Measurements from ENCODE around the gene ESYT1.

The ESYT1 gene

DNA sequence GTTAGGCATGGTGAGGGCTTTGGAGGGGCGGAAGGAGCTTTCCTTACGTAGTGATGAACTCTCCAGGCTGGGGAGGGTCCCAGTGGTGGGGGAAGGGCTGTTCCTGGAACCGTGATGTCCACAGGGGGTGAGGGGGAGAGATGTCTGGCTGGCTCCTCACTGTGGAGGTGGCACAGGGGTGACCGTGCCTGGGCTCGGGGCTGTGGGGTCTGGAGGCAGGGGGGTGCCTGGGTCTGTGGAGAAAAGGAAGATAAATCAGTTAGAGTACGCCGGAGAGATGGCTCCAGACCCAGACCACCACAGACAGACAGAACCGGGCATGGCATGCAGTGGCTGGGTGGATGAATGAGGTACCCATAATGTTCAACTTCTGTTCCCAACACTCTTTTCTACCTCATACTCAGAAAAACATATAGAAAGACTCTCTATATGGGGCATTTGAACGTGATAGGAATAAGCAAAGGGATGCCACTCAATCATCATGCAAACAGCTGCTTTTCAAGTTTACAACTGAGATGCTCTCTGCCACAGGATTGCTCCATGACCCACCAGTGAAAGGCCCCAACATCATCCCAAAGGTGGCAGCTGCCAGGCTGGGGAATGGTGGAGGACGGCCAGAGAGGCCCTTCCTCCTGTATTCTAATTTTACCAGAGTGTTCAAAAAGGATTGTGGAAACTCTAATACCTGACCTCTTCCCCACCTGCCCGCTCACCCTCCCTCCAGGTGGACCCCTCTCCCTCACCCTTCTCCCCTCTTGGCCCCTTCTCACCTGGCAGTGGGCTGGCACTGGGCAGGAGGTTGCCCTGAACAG lies 35.7 kb downstream of the ESYT1 start:
- DNase-seq (ENCODE audit: low read depth): no peak

DNA sequence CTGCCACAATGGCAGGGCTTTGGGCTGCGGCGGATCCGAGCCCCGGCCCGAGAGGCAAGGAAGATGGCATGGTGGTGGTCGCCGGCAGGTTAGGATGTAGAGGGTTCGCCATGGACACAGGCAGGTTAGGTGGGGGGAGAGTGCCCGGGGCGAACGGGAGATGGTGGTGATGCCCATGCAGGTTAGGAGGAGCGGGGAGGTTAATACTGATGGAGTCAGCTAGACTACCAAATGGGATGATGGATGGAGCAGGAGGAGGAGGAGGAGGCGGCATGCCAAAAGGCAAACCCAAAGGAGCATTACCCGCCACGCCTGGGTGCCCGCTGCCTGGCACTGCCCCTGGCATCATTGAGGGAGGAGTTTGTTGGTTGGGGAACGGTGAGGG lies 36.3 kb downstream of the ESYT1 start:
- H3K4me3 ChIP-seq (ENCODE audit: low read depth, low read length): no peak overlapping the region
- DNase-seq (ENCODE audit: low read depth): no peak

More for the DNA sequence above, 35.7 kb downstream of the ESYT1 start:
- H3K4me3 ChIP-seq (ENCODE audit: low read depth, low read length): no peak overlapping the region

DNA sequence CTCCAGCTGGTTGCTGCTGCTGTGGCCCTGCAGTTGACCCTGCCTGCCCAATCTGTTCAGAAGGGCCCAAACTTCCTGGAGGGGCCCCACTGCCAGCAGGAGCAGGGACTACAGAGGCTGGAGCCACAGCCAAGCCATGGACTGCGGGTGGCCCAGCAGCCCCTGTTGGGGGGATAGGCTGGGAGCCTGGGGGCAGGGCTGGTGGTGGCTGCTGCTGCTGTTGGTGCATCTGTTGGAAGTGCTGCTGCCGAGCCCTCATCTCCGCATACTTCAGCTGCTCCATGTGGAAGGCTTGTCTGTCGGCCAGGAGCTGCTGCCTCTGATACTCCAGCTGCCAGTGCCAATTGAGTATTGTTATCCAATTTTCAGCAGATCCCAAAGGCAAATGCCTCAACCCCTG lies 37.3 kb downstream of the ESYT1 start:
- no peak for DNase-seq (ENCODE audit: low read depth)
- H3K4me3 ChIP-seq (ENCODE audit: low read depth, low read length): no peak overlapping the region

DNA sequence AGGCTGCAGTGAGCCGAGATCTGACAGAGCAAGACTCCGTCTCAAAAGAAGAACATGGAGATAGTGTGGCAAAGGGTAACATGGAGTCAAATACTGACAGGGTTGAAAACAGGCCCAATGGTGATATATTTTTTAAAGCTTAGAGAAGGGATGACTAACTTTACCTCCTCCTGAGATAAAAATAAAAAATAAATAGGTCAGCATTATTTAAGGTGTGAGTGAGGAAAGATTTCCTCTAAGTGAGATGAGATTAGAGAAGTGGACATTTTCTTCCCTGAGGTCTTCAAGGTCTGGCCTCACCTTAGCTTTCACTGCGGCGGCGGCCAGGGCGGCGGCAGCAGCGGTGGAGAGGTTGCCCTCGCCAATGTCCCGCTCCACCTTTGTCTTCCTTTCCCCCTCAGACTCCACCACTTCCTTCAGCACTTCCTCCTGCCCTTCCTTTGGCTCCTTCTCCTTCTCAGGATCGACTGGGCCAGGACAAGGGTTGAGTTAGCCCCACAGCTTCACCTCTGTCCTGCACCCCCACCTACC lies 41.2 kb downstream of the ESYT1 start:
- H3K4me3 ChIP-seq (ENCODE audit: low read depth, low read length): no peak overlapping the region
- no peak for DNase-seq (ENCODE audit: low read depth)

DNA sequence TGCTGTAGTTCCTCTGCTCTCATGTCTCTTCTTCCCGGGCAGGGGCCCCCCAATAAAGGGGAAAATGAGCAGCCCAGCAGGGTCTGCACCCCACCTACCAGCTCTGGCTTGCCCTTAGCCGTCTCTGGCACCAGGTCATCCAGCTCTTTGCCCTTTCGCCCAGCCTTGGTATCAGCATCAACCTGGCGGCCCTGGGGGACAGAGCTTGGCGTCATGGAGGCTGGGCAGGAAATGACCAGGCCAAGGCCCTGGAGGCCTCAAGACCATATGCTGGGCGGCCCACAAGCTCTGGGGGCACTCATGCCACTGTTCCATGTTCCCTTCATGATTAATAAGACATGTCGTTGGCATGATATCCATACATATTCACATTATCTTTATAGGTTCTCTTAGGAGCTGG lies 44.8 kb downstream of the ESYT1 start:
- no peak for DNase-seq (ENCODE audit: low read depth)
- no peak overlapping the region for H3K4me3 ChIP-seq (ENCODE audit: low read depth, low read length)

DNA sequence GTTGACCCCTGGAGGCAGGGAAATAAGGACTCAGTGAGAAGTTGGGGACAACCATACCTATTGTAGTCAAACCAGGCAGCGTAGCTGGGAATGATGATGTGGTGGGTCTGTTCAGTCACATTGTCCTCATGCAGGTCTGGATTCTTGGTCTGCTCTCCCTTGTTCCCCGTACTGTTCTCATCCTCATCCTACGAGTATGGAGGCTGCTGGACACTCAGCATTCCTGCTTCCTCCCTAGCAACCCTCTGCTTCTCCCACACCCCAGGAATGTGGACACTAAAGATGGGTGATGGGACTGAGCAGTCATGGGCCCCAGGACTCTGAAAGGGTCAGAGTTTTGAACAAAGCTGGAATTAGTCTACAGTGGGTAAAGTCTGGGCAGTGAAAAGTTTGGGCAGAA lies 50.3 kb downstream of the ESYT1 start:
- DNase-seq (ENCODE audit: low read depth): no peak
- H3K4me3 ChIP-seq (ENCODE audit: low read depth, low read length): no peak overlapping the region

DNA sequence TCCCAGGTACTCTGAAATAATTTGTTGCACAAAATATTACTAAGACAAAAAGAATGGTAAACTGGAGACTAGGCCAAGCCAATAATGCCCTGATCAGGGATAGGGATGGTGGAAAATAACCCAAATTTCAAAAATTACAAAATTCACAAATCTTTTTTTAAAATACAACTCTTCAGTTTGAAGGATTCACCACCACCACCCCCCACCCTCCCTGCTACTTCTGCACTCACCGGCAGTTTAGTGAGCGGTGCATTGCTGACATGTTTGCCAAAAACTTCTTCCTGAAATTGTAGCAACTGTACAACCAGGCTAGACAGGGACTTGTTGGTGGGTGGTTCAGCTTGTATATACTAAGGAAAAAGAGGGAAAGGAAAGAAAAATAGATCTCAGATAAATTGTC lies 58.9 kb downstream of the ESYT1 start:
- H3K4me3 ChIP-seq (ENCODE audit: low read depth, low read length): no peak overlapping the region
- DNase-seq (ENCODE audit: low read depth): no peak

DNA sequence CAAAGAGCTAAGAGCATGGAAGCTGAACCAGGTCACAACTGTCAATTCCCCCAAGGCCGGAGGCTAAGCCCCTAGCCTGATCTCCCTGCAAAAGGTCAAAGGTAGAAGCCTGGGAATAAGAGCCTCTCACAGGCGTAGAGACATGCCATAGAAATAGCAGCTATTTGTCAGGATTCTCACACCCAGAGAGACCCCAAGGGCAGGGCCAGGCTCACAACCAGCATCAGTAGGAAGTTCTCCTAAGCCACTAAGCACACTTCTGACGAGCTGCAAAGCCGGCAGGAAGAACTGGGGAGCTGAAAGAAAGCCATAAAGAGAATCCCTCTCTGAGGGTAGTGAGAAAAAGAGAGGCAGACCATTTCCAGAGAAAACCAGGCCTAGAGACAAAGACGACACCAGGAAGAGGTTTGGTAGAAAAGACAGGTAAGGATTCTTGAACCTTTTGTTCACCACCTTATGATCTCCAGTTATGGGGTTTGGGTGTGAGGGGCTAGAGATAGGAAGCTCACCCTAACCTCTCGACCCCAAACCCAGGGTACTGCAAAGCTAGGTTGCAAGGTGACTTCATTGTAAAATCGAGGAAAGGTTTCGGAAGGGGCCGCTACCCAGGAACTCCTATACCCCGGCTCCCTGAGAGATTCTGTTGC lies 60.2 kb downstream of the ESYT1 start:
- no peak for DNase-seq (ENCODE audit: low read depth)
- peak overlapping the region; percentile 84 for H3K4me3 ChIP-seq (ENCODE audit: low read depth, low read length)

DNA sequence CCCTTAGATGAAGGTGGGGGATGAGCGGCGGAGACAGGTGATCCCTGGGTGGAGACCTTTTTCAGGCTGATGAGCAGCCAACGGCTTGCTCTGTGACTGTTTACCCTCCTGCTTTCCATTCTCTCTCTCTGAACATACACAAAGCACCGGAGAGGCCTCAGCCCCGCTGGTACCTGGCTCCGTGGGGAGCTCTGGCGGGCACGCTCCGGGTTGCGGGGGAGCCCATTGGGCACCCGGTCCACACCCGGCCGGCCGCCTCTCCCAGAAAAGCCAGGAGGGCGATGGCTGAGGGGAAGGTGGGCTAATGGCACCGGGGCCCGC lies 60.7 kb downstream of the ESYT1 start:
- no peak for DNase-seq (ENCODE audit: low read depth)
- peak overlapping the region; percentile 84 for H3K4me3 ChIP-seq (ENCODE audit: low read depth, low read length)

DNA sequence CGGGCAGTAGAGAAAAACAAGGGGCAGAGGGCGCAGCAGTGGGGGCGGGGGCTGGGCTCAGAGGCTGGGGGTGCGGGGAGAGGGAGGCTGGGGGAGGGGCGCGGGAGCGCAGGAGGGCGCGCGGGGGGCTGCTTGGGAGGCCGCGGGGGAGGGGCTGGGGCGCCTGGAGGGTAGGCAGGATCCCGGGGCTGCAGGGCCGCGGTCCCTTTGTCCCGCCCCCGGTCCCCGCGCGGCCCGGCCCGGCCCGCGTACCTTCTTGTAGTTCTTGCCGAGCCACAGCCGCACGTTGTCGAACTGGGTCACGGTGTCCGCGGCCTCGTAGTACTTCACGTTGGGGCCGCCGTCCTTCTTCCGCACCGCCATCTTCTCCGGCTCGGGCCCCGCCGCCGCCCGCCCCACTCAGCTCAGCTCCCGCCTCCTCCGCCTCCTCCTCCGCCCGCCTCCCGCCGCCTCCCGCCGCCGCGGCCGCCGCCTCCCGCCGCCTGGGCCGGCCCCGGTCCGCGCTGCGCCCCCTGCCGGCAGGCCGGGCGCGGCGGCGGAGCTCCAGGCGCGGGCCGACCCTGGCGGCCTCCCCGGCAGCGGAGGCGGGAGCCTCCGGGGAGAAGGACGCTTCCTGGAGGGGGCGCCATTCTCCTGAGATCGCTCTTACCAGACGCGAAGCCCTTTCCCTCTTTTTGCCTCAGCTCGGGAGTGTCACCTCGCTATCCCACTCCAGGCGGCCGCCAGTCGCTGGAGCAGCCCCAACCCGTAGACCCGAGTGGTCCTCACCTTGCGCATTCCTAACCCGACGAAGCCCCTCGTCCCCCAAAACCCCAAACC lies 61.2 kb downstream of the ESYT1 start, which contains the start of gene SMARCC2:
Gene SMARCC2, minus strand, starts transcription at position 385 of the 819 bp plus-strand sequence. Its CDS starts 22 bp downstream, at position 363.
- H3K4me3 ChIP-seq (ENCODE audit: low read depth, low read length): peak within 1 kb of the TSS; percentile 93
- DNase-seq (ENCODE audit: low read depth): peak; percentile 47

DNA sequence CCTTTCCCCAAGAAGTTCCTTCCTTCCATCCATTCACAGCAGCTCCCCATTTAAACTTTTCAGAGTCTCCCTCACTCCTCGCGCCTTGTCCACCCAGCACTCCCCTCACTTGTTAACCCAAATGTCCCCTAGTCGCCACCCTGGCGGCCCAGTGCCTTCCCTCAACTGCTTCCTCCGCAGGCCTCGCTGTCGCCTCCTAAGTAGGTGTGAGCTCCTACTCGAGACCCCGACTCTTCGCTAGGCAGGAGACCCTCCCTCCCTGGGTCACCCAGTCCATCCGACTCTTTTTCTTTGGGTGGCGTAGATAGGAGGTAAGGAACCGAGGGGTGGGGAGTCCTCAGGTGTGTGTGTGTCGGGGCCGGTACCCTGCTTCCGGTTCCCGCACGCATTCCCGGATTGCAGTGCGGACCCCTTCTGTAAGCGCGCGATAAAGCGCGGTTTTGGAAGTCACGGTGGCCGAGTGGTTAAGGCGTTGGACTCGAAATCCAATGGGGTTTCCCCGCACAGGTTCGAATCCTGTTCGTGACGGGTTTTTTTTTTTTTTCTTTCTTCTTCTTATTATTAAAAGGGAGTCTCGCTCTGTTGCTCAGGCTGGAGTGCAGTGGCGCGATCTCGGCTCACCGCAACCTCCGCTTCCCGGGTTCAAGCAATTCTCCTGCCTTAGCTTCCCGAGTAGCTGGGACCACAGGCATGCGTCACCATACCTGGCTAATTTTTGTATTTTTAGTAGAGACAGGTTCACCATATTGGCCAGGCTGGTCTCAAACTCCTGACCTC lies 62.0 kb downstream of the ESYT1 start:
- peak; percentile 36 for DNase-seq (ENCODE audit: low read depth)
- H3K4me3 ChIP-seq (ENCODE audit: low read depth, low read length): peak overlapping the region; percentile 93

DNA sequence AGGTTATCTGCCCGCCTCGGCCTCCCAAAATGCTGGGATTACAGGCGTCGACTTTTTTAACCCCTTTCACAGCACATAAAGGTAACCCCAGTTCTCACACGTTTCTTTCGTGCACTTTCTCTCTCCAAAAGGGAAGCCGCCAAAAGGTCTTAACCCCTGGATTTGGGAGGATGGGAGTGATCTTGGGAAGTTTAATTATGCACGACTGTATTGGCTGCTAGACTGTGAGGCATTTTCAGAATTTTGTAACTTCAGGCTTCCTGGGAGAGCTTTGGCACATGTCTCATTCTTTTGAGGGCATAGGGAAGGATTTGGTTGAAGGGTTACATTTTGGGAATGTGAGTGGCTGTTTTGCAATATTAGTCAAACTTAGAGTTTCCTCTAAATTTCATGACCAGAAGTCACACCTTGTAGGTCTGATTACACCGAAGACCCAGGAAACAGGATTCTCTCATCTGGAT lies 62.7 kb downstream of the ESYT1 start:
- no peak for DNase-seq (ENCODE audit: low read depth)
- peak overlapping the region; percentile 93 for H3K4me3 ChIP-seq (ENCODE audit: low read depth, low read length)

DNA sequence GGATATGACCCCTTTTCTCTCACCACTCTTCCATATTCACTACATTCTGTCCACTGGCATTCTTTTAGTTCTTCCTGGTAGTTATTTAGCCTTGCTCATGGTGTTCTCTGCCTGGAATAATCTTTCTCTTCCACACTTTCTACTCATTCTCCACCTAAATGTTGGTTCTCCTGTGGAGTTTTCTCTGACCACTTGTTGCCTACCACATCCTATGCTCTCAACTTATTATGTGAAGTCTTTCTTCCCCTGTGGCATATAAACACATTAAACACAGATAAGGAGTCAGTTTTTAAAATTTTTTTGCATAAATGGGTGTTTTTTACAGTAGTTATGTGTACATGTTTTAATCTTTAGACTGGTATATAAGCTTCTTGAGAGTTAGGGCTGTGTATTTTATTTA lies 64.5 kb downstream of the ESYT1 start:
- no peak for DNase-seq (ENCODE audit: low read depth)
- no peak overlapping the region for H3K4me3 ChIP-seq (ENCODE audit: low read depth, low read length)

DNA sequence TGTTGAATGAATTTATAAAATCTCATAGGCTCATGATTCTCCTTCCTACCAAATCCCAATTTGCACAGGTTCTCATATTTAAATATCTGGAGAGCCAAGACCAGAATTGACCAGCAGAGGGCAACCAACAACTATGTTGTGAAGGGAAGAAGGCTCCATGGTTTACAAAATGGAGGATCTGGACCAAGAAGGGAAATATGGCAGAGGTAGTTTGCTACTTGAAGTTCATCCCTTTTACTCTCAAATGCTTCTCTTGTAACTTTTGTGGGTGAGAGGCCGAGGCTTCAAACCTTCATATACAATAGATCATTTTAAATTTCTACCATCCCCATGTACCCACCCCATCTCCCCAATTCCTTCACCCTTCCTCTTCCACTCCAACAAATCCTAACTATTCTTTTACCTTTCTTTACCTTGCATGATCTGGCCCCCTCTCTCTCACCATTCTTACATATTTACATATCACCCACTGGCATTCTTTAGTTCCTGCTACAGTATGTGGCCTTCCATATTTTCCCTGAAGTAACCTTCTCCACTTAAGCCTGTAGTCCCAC lies 65.0 kb downstream of the ESYT1 start:
- peak; percentile 37 for DNase-seq (ENCODE audit: low read depth)
- H3K4me3 ChIP-seq (ENCODE audit: low read depth, low read length): no peak overlapping the region

All from skeletal muscle cell (primary cell).